K562 (cell line): Measurements from ENCODE around the gene ANKS1B. TPM values are rescaled to one million over a fixed set of nuclear protein-coding genes. Genes with fewer than 3 reads are reported as not detected.

Source experiments
- ATAC-seq: fragments of 200-7000 bp; cut with Tn5 transposase; 3 replicates; pipeline ENCODE4 v1.9.1; 2020; ENCODE audit warnings: moderate library complexity
- BruUV-seq: library from RNA; stranded (reverse); fragments of 400-500 nt; replicated peaks from 2 replicates; lab custom pipeline; 2021; lab: Mats Ljungman, UMichigan
- CTCF ChIA-PET: fragments of 300-600 bp; formaldehyde crosslinking; extraction: SDS; loops from one replicate; lab custom pipeline; 2021; ENCODE audit warnings: low intra/inter-chr PET ratio; lab: Yijun Ruan, JAX
- POLR2A ChIA-PET: fragments of 300-600, 350-650 bp; sonication (Branson Sonifier 250); formaldehyde crosslinking; extraction: SDS; loops from one replicate; lab custom pipeline; 2021; ENCODE audit warnings: antibody characterized with exemption, inconsistent platforms; lab: Yijun Ruan, JAX
- DNase-seq, 4 experiments: peaks; one replicate each; pipeline versions ENCODE4 v3.0.0 to v3.0.0-alpha.2; 2011 to 2018; ENCODE audit warnings: low spot score in 3 of 4, mixed read lengths in 3 of 4; ENCODE audit errors: extremely low read depth in 1 of 4
- FAIRE-seq: peaks from 2 replicates; lab custom pipeline; 2011; peaks lifted over from hg19 to GRCh38; lab: Jason Lieb, UNC
- H2AFZ ChIP-seq: 2 replicates; pipeline ENCODE4 v1.6.0; 2011; ENCODE audit warnings: low read depth, low read length, control low read depth, inconsistent platforms
- H3K27ac ChIP-seq: fragments of 200-600 bp; 3 replicates; pipeline ENCODE4 v1.8.0; 2011; ENCODE audit warnings: low read depth, mild to moderate bottlenecking, control low read depth, inconsistent platforms, low read length, moderate library complexity, mixed read lengths; ENCODE audit errors: extremely low read depth
- H3K27me3 ChIP-seq, 2 experiments: fragments of 300-600 bp in 1 of 2; 2 replicates in 1 of 2; 3 replicates in 1 of 2; pipeline versions ENCODE4 v1.6.0 to v1.8.0; 2011; ENCODE audit warnings: inconsistent platforms in 2 of 2, low read length in 2 of 2, mild to moderate bottlenecking in 1 of 2, mixed read lengths in 1 of 2, moderate library complexity in 1 of 2; ENCODE audit not compliant: control insufficient read depth in 2 of 2, insufficient read depth in 2 of 2
- H3K36me3 ChIP-seq: fragments of 300-600 bp; 3 replicates; pipeline ENCODE4 v1.8.0; 2011; ENCODE audit warnings: mild to moderate bottlenecking, low read length, inconsistent platforms; ENCODE audit not compliant: control insufficient read depth, insufficient read depth
- H3K4me1 ChIP-seq, 2 experiments: fragments of 200-600 bp in 1 of 2; replicated peaks in 1 of 2; 2 replicates in 1 of 2; 3 replicates in 1 of 2; pipeline versions ENCODE4 v1.5.1 to v1.8.0; 2011; ENCODE audit warnings: inconsistent platforms in 2 of 2, low read length in 2 of 2, mild to moderate bottlenecking in 1 of 2, mixed read lengths in 1 of 2, moderate library complexity in 1 of 2; ENCODE audit not compliant: control insufficient read depth in 2 of 2, insufficient read depth in 2 of 2
- H3K4me2 ChIP-seq: 2 replicates; pipeline ENCODE4 v1.6.1; 2011; ENCODE audit warnings: low read length, control low read depth, inconsistent platforms, mixed read lengths; ENCODE audit not compliant: insufficient read depth
- H3K4me3 ChIP-seq: fragments of 200-600 bp; sonication (generic), shearing (Covaris generic); 2 replicates; pipeline ENCODE4 v1.5.1; 2016; ENCODE audit warnings: control low read depth, inconsistent platforms
- H3K79me2 ChIP-seq: fragments of 200-600 bp; 3 replicates; pipeline ENCODE4 v1.8.0; 2011; ENCODE audit warnings: low read length, inconsistent platforms; ENCODE audit not compliant: control insufficient read depth, insufficient read depth
- H3K9ac ChIP-seq, 2 experiments: 2 replicates each; pipeline versions ENCODE4 v1.6.0 to v1.6.1; 2011; ENCODE audit warnings: low read depth in 2 of 2, low read length in 2 of 2, control low read depth in 1 of 2, inconsistent platforms in 1 of 2, mild to moderate bottlenecking in 1 of 2, mixed read lengths in 1 of 2; ENCODE audit not compliant: insufficient read depth in 1 of 2
- H3K9me1 ChIP-seq: one replicate; pipeline ENCODE4 v1.6.0; 2011; ENCODE audit warnings: inconsistent platforms, mild to moderate bottlenecking, low read length, moderate library complexity; ENCODE audit not compliant: control insufficient read depth, insufficient read depth
- H3K9me3 ChIP-seq: replicated peaks from 2 replicates; pipeline ENCODE4 v1.5.1; 2011; ENCODE audit warnings: low read depth, low read length, inconsistent platforms; ENCODE audit not compliant: control insufficient read depth, insufficient read depth
- H4K20me1 ChIP-seq: replicated peaks from 2 replicates; pipeline ENCODE4 v1.6.1; 2011; ENCODE audit warnings: low read length, inconsistent platforms, mixed read lengths; ENCODE audit not compliant: control insufficient read depth, insufficient read depth
- ATF6 ChIP-seq: sonication (generic); formaldehyde crosslinking; IDR thresholded peaks from 2 replicates; pipeline ENCODE4 v1.4.0; 2020; ENCODE audit warnings: mild to moderate bottlenecking, missing genetic modification reagents
- BRD9 ChIP-seq: fragments of 450-650 bp; IDR thresholded peaks from 2 replicates; pipeline ENCODE4 v1.6.1; 2018; ENCODE audit warnings: low read depth; ENCODE audit not compliant: partially characterized antibody
- C11orf30 ChIP-seq: fragments of 450-650 bp; IDR thresholded peaks from 2 replicates; pipeline ENCODE4 v1.6.1; 2016; ENCODE audit warnings: low read depth, mild to moderate bottlenecking
- ELF4 ChIP-seq: fragments of 450-650 bp; formaldehyde crosslinking; IDR thresholded peaks from 2 replicates; pipeline ENCODE4 v1.4.0; 2022; ENCODE audit warnings: missing genetic modification characterization
- MAFG ChIP-seq: fragments of 450-650 bp; conservative IDR thresholded peaks from 2 replicates; pipeline ENCODE4 v1.6.1; 2016; ENCODE audit warnings: missing genetic modification characterization, missing compliant biosample characterization
- MAFK ChIP-seq: IDR thresholded peaks from 2 replicates; pipeline ENCODE4 v1.6.1; 2011; ENCODE audit warnings: low read length, improper control_type of control experiment
- RBM22 ChIP-seq: fragments of 200-400 bp; formaldehyde crosslinking; IDR thresholded peaks from 2 replicates; pipeline ENCODE4 v1.6.1; 2018; ENCODE audit warnings: low read length, low read depth; ENCODE audit not compliant: poor library complexity, severe bottlenecking
- SMARCB1 ChIP-seq: IDR thresholded peaks from 2 replicates; pipeline ENCODE4 v1.6.1; 2011; ENCODE audit warnings: improper control_type of control experiment, low read depth; ENCODE audit not compliant: insufficient read length
- ZNF184 ChIP-seq: sonication (generic); formaldehyde crosslinking; IDR thresholded peaks from 2 replicates; pipeline ENCODE4 v1.5.0; 2020; ENCODE audit warnings: missing genetic modification reagents
- ZNF316 ChIP-seq: fragments of 450-650 bp; IDR thresholded peaks from 2 replicates; pipeline ENCODE4 v1.6.1; 2016
- WGBS: fragments of 100-300 bp; shearing (Covaris generic); methylation state at CpG from one replicate; pipeline ENCODE4 v1.1.6; 2016; ENCODE audit warnings: low coverage, mixed read lengths; ENCODE audit not compliant: insufficient coverage; ENCODE audit errors: missing lambda C conversion rate; 5-methylcytosine and 5-hydroxymethylcytosine counted together
- in situ Hi-C: fragments of 300-500 bp; cut with MboI; formaldehyde crosslinking; loops from 4 replicates; pipeline ENCODE4 v1.15.0; 2018; ENCODE audit warnings: inconsistent platforms, mixed read lengths
- intact Hi-C: fragments of 100-400 bp; cut with micrococcal nuclease; formaldehyde crosslinking; loops from 2 replicates; pipeline ENCODE4 v1.14.2; 2022
- polyA plus RNA-seq, 8 experiments: library from polyadenylated mRNA; depleted of rRNA in 4 of 8; stranded (reverse) in 5 of 8; unstranded in 3 of 8; fragments of >200 nt; fragmentation: Nextera tagmentation in 2 of 8; fragmentation: Illumina TruSeq in 1 of 8; extraction: Ambion mirVana in 2 of 8; extraction: Trizol in 1 of 8; gene quantifications; 2 replicates each; pipeline versions ENCODE4 v1.2.1 to v1.2.3, GENCODE V29; 2011 to 2014; ENCODE audit warnings: inconsistent platforms in 1 of 8, missing spikeins in 1 of 8
- total RNA-seq, 7 experiments: library from RNA; depleted of rRNA in 6 of 7; stranded (reverse); fragments of >200 nt in 6 of 7; fragmentation: Illumina TruSeq in 2 of 7; extraction: Trizol in 2 of 7; gene quantifications; 2 replicates each; pipeline versions ENCODE4 v1.2.1 to v1.2.3, GENCODE V29; 2011 to 2021; ENCODE audit warnings: low replicate concordance in 1 of 7
- TF ChIP-seq, protein P1 (sequence below): fragments of 250-450 bp; sonication (Bioruptor Pico); IDR thresholded peaks from 2 replicates; pipeline ENCODE4 v1.5.0; 2021; ENCODE audit warnings: mild to moderate bottlenecking, moderate library complexity

ANKS1B gene
- total and polyA plus RNA-seq, 9 of the 15 experiments (the other 6 are each of a cell fraction or from before 2014, with no cell fraction given): 0.04 to 0.47 (median 0.28) TPM; not detected in 4

- ChIA-PET CTCF (no interaction called here), POLR2A (no interaction called here)
- Histone ChIP-seq H3K9ac (no peak overlapping the region), H3K4me1 (no peaks in the 10 kb centered on the region), H2AFZ (no peak overlapping the region), H3K79me2 (no peaks in the 10 kb centered on the region), H3K9me3 (peaks cover 3% of the 10 kb centered on the region), H3K4me3 (no peak overlapping the region), H3K27me3 (no peaks in the 10 kb centered on the region), H3K36me3 (no peaks in the 10 kb centered on the region), H3K4me2 (no peak overlapping the region), H3K27ac (no peak overlapping the region), H3K9me1 (no peaks in the 10 kb centered on the region), H4K20me1 (no peaks in the 10 kb centered on the region)
- BruUV-seq: no TSS peak
- intact Hi-C loops (no loop called here), in situ Hi-C loops (no loop called here)
- ATAC-seq (no peak), FAIRE-seq (no peak), DNase-seq (no peak)
- TF ChIP-seq RBM22 (no peak), SMARCB1 (no peak)
- WGBS: 0% methylated on average over 2 of the region's 2 CpGs
These were observed 386.0 kb downstream of the ANKS1B start for GRCh38 chr12:99598785-99599184.

DNA sequence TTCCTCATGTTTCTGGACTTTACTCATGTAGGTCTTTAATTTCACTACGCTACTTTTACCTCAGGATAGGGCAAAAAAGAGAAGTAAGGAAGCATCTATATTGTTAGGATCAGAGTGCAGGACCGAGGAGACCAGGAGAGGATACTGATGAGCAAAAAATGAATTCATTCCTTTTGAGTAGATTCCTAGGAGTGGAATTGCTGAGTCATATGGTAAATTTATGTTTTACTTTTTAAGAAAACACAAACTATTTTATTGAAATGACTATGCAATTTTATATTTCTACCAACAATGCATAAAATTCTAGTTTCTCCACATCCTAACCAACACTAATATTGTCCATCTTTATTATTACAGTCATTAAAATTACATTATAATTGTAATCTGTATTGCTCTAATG, 388.0 kb downstream of the ANKS1B start:
- no peak for TF ChIP-seq ELF4 (CRISPR knock-in tag)
- peak; percentile 25; the same call in 1 of the 2 replicates for TF ChIP-seq C11orf30
- TF ChIP-seq ZNF184: no peak
- TF ChIP-seq ATF6 (CRISPR knock-in tag): no peak
- no peak for TF ChIP-seq MAFK
- TF ChIP-seq, protein P1, sequence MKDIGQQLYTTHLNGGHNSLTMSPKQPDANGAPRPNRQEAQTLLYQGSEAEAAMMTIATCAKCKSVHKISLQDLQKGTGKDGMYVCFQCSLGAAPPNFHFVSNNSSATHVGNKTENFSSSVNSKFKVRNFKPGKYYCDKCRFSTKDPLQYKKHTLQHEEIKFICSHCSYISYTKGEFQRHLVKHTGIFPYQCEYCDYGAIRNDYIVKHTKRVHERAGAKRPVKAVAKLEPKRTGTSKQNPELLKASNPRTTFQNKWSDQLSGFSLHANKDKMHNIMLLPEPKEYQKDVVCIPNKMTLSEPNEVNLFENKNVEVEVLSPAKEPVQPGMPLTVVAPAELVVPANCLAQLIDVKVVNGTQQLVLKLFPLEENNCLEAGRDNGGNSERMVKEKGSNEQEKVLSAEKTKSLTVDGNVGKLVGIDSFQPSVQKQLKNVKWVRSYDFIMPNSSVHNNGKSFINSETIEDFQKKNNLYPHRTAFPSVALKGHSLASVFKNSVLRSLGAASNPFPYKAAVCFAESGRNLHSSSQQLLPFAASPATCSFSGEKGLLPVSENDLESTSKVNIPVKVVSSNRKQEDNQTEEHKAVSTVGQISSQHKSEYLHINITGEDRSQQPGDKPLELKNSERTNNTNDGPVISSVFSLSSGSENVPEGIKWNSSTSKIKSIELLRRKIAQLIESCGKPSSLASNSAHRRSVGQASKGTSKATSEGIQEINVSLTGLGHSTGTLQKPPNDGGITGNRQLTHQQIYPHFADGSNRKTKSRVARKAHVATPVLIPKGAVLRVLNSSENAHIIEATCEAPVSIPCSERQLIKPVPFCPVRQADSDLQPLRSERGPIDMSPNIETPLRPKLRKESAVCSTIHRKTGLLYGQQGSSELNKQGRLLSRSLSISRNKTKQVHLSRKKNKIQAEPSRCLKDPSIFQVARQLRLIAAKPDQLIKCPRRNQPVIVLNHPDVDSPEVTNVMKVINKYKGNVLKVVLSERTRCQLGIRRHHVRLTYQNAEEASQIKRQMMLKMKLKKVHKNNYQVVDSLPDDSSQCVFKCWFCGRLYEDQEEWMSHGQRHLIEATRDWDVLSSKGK (CRISPR knock-in tag): no peak
- peak; percentile 31; the same call in 1 of the 2 replicates for TF ChIP-seq MAFG
- TF ChIP-seq BRD9: no peak
- peak; percentile 53; the same call in 1 of the 2 replicates for TF ChIP-seq ZNF316
- Histone ChIP-seq H3K36me3 (no peaks in the 10 kb centered on the region), H3K79me2 (no peaks in the 10 kb centered on the region), H3K4me1 (no peaks in the 10 kb centered on the region), H3K9me1 (no peaks in the 10 kb centered on the region), H3K4me2 (no peak overlapping the region), H3K27ac (no peak overlapping the region), H3K9me3 (peaks cover 3% of the 10 kb centered on the region), H3K27me3 (no peaks in the 10 kb centered on the region), H4K20me1 (no peaks in the 10 kb centered on the region), H3K4me3 (no peak overlapping the region), H2AFZ (no peak overlapping the region), H3K9ac (no peak overlapping the region)
- ChIA-PET CTCF (no interaction called here), POLR2A (no interaction called here)
- intact Hi-C loops: no loop called here
- 0% methylated on average over 2 of the region's 2 CpGs for WGBS
- BruUV-seq: no TSS peak
- ATAC-seq (no peak), DNase-seq (no peak), FAIRE-seq (no peak)
- in situ Hi-C loops: no loop called here
